Parietal lobe (tissue), 2 donors: Measurements from ENCODE around the gene MYH7B. TPM values are rescaled to one million over a fixed set of nuclear protein-coding genes. Genes with fewer than 3 reads are reported as not detected.
A peak's percentile ranks its signal among the peaks of the same experiment; 100 is the strongest.

Source experiments
- small RNA-seq: library from RNA; depleted of rRNA; stranded (forward); fragments of <200 nt; gene quantifications from one replicate; pipeline ENCODE3, GENCODE V24; 2014; ENCODE audit warnings: low replicate concordance
- total RNA-seq: library from RNA; depleted of rRNA; stranded (reverse); fragments of >200 nt; gene quantifications from one replicate; pipeline ENCODE4 v1.2.3, GENCODE V29; 2014

Gene MYH7B
- 0.31 TPM for total RNA-seq

GRCh38 chr20:34955231-34956040, at the start of gene MYH7B, which contains the start of gene GSS:
MYH7B (plus strand) TSS chr20:34955868; CDS start chr20:34978006, 22,138 bp downstream.
GSS (minus strand) TSS chr20:34955806; CDS start chr20:34951852, 3,954 bp downstream.

Small RNA genes lying within 50 kb of the gene (small RNA-seq; reads per million reads assigned to genes)
- gene MIR499A: 0.46 reads per million, percentile 40 among the genes with 10 or more reads in this experiment

Other genes with a start within 250 kb of the MYH7B start
- gene NCOA6, start 130.2 kb upstream of the MYH7B start, total RNA-seq: 51.6 TPM
- 26.9 TPM for gene GGT7, start 83.0 kb upstream of the MYH7B start, total RNA-seq
- 37.9 TPM for gene ACSS2, start 79.3 kb upstream of the MYH7B start, total RNA-seq
- gene GSS, start 62 bp upstream of the MYH7B start, total RNA-seq: 41.9 TPM
- 70.1 TPM for gene TRPC4AP, start 136.9 kb downstream of the MYH7B start, total RNA-seq
- 8.1 TPM for gene EDEM2, start 191.5 kb downstream of the MYH7B start, total RNA-seq
- 4.4 TPM for gene PROCR, start 216.2 kb downstream of the MYH7B start, total RNA-seq